KMS-11 (cell line): ENCODE measurements around the gene CYB561D2.

Source experiments
- H2AFZ ChIP-seq: fragments of 200-600 bp; sonication (generic); 2 replicates; pipeline ENCODE4 v1.6.1; 2016; ENCODE audit warnings: antibody characterized with exemption, mixed run types, low read depth
- H3K27ac ChIP-seq: fragments of 200-600 bp; sonication (generic); 2 replicates; pipeline ENCODE4 v1.6.1; 2016; ENCODE audit warnings: mild to moderate bottlenecking, mixed run types
- H3K27me3 ChIP-seq: fragments of 200-600 bp; sonication (generic); 2 replicates; pipeline ENCODE4 v1.6.1; 2017; ENCODE audit warnings: mild to moderate bottlenecking, low read depth, mixed run types, moderate library complexity; ENCODE audit not compliant: insufficient read depth
- H3K36me3 ChIP-seq: fragments of 200-600 bp; sonication (generic); 2 replicates; pipeline ENCODE4 v1.6.1; 2017; ENCODE audit warnings: mild to moderate bottlenecking, mixed run types; ENCODE audit not compliant: insufficient read depth
- H3K4me1 ChIP-seq: fragments of 200-600 bp; sonication (generic); 2 replicates; pipeline ENCODE4 v1.6.1; 2016; ENCODE audit warnings: mild to moderate bottlenecking, low read depth, mixed run types; ENCODE audit not compliant: poor library complexity, severe bottlenecking
- H3K4me2 ChIP-seq: fragments of 200-600 bp; sonication (generic); 2 replicates; pipeline ENCODE4 v1.7.0; 2016; ENCODE audit warnings: mild to moderate bottlenecking, mixed run types
- H3K4me3 ChIP-seq: fragments of 200-600 bp; sonication (generic); IDR thresholded peaks from 2 replicates; pipeline ENCODE4 v1.6.1; 2017; ENCODE audit warnings: low read depth, low read length, mixed read lengths; ENCODE audit not compliant: insufficient read depth
- H3K79me2 ChIP-seq: fragments of 200-600 bp; sonication (generic); 2 replicates; pipeline ENCODE4 v1.6.1; 2016; ENCODE audit warnings: low read depth, mixed run types; ENCODE audit not compliant: insufficient read depth
- H3K9ac ChIP-seq: fragments of 200-600 bp; sonication (generic); 2 replicates; pipeline ENCODE4 v1.6.1; 2016; ENCODE audit warnings: mild to moderate bottlenecking, mixed run types
- H4K20me1 ChIP-seq: fragments of 200-600 bp; sonication (generic); 2 replicates; pipeline ENCODE4 v1.6.1; 2016; ENCODE audit warnings: mild to moderate bottlenecking, mixed run types; ENCODE audit not compliant: insufficient read depth
- TF ChIP-seq, protein P1 (sequence below): fragments of 200-600 bp; sonication (generic); conservative IDR thresholded peaks from 2 replicates; pipeline ENCODE4 v1.6.1; 2017; ENCODE audit warnings: low read depth, mild to moderate bottlenecking, antibody characterized with exemption, low read length, moderate library complexity, mixed read lengths

The CYB561D2 gene, protein sequence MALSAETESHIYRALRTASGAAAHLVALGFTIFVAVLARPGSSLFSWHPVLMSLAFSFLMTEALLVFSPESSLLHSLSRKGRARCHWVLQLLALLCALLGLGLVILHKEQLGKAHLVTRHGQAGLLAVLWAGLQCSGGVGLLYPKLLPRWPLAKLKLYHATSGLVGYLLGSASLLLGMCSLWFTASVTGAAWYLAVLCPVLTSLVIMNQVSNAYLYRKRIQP

DNA sequence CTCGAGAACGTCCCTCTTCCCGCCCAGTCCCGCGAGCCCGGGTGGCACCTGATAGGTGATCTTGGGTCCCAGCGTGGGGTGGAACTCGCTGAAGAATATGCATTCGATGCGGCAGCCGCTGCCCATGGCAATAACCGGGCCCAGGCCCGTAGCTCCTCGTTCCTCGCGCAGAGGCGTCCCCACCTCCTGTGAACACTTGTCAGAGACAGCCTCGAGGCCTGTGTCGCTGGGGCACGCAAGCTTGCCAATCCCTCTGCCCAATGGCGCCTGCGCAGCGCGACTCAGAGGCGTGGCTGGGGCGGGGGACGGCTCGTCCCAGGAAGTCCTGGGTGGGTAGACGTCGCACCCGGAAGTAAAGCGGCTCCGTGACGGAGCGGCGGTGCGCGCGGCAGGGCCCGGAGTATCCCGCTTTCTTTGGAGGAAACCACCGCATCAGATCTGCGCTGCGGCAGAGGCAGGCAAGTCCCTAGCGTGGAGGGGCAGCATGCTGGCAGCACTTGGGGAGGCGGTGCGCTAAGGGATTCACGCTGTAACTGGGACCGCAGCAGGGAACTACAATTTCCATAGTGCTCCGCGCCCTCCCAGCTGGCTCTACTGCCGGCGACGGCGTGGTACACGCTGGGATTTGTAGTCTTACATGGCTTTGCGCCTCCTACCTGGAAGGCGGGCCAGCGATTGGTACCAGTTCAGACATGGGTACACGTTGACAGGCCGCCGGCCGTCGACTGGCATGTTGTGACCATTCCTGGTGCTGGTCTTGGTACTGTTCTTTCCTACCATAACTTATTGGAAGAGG is at the start of gene CYB561D2, which contains the start of gene NPRL2:
Gene CYB561D2, plus strand, starts transcription at position 336 of the 796 bp plus-strand sequence. CDS start 572 bp downstream, outside the sequence.
Gene NPRL2, minus strand, starts transcription at position 249 of the 796 bp plus-strand sequence. Its CDS starts 123 bp downstream, at position 126.
- Histone ChIP-seq H4K20me1 (no peaks in the 10 kb centered on the region), H3K4me3 (peak within 1 kb of the TSS; percentile 31), H3K9ac (peak within 1 kb of the TSS; percentile 49; the same call in 1 of the 2 replicates), H3K4me1 (peaks cover 10% of the 10 kb centered on the region), H3K4me2 (peak within 1 kb of the TSS; percentile 74), H3K79me2 (no peaks in the 10 kb centered on the region), H2AFZ (peak within 1 kb of the TSS; percentile 71), H3K36me3 (no peaks in the 10 kb centered on the region), H3K27ac (peak within 1 kb of the TSS; percentile 43; the same call in 1 of the 2 replicates), H3K27me3 (no peaks in the 10 kb centered on the region)
- TF ChIP-seq, protein P1, sequence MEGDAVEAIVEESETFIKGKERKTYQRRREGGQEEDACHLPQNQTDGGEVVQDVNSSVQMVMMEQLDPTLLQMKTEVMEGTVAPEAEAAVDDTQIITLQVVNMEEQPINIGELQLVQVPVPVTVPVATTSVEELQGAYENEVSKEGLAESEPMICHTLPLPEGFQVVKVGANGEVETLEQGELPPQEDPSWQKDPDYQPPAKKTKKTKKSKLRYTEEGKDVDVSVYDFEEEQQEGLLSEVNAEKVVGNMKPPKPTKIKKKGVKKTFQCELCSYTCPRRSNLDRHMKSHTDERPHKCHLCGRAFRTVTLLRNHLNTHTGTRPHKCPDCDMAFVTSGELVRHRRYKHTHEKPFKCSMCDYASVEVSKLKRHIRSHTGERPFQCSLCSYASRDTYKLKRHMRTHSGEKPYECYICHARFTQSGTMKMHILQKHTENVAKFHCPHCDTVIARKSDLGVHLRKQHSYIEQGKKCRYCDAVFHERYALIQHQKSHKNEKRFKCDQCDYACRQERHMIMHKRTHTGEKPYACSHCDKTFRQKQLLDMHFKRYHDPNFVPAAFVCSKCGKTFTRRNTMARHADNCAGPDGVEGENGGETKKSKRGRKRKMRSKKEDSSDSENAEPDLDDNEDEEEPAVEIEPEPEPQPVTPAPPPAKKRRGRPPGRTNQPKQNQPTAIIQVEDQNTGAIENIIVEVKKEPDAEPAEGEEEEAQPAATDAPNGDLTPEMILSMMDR: no peak

DNA sequence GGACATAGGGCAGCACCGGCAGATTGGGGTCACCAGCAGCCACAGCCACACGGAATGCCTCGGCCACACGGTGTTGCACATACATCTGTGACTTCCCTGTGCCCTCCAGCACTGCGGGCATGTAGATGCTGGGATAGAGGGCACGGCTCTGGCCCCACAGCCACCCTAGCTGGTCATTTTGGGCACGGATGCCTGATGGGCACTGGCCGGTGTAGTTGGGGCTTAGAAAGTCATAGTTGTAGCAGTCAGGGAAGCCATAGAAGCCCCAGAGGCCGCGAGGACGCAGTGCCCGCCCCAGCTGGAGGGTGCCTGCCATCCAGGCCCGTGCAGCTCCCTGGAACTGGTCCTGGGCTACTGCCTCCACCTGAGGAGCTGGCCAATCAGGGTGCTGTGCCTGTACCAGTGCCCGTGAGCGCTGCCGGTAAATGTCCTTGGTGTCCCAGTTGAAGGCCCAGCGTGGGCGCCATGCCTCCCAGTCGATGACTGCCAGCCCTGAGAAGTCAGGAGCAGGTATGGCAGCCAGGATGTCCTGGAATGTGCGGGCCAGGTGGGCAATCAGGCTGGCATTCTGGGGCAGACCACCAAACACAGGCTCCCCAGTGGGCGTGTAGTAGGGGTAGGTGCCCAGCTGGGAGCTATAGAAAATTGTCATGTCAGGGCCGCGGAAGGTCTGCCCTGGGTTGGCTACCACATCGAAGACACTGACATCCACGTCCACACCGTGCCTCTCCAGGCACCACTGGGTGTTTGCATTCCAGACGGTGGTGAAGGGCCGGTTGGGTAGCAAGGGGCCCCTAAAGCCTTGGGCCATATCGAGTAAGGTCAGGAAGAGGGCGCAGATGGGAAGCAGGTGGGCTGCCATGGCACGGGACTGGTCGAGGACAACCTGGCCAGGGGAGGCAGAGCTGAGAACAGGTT is 48.3 kb upstream of the CYB561D2 start:
- no peak overlapping the region for H3K4me3 ChIP-seq
- H3K36me3 ChIP-seq: no peaks in the 10 kb centered on the region
- no peak overlapping the region for H3K27ac ChIP-seq
- no peak overlapping the region for H2AFZ ChIP-seq
- peaks cover 15% of the 10 kb centered on the region for H3K4me1 ChIP-seq
- no peaks in the 10 kb centered on the region for H3K79me2 ChIP-seq
- H3K9ac ChIP-seq: no peak overlapping the region
- no peaks in the 10 kb centered on the region for H3K27me3 ChIP-seq
- TF ChIP-seq, protein P1: no peak
- no peak overlapping the region for H3K4me2 ChIP-seq
- no peaks in the 10 kb centered on the region for H4K20me1 ChIP-seq

DNA sequence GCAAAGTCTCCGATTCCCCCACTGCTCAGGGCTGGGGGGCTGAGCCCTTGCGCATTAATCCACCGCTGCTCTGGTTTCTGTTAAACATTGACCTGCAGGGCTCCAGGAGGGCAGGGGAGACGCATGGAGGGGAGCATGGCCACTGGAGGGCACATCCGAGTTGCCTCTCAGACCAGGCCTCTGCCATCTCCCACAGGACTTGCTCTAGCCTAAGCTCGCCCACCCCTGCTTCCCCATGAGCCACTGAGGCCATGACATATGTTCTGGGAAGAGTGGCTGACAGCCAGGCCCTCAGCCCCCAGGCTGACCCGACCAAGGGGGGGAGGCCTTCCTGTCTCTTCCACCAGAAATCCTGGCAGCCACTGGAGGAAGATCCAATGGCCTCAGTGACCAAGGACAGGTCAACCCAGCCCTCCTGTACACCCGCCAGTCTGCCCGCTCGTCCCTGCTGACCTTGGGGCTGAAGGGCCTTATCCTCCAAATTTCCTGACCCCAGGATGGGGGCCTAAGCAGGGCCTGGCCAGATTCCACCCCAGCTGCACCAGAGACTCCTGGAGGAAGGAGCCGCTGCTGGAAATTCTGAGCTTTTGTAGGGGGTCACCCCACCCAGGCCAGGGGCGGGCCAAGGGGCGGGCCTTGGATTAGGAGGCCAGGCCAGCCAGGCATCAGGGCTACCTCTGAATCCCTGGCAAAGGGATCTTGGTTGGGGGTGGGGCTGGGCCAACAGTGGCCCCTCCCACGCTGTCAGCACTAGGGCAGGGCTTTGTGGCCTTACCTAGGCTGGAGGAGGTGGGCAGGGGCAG is 47.4 kb upstream of the CYB561D2 start, which contains the start of gene HYAL1:
Gene HYAL1, minus strand, starts transcription at position 562 of the 803 bp plus-strand sequence. CDS start 618 bp downstream, outside the sequence.
- TF ChIP-seq, protein P1: no peak
- H3K4me1 ChIP-seq: peaks cover 11% of the 10 kb centered on the region
- H3K27me3 ChIP-seq: no peaks in the 10 kb centered on the region
- no peak within 1 kb of the TSS for H3K27ac ChIP-seq
- H3K4me3 ChIP-seq: no peak within 1 kb of the TSS
- no peaks in the 10 kb centered on the region for H4K20me1 ChIP-seq
- no peaks in the 10 kb centered on the region for H3K36me3 ChIP-seq
- no peak within 1 kb of the TSS for H3K4me2 ChIP-seq
- H3K9ac ChIP-seq: no peak within 1 kb of the TSS
- no peak within 1 kb of the TSS for H2AFZ ChIP-seq
- H3K79me2 ChIP-seq: no peaks in the 10 kb centered on the region
